ENCODE measurements around the gene IQCF5. TPM values are rescaled to one million over a fixed set of nuclear protein-coding genes. Genes with fewer than 3 reads are reported as not detected.

The IQCF5 gene
- total and polyA plus RNA-seq, 9 of the 15 experiments (the other 6 are each of a cell fraction or from before 2014, with no cell fraction given), result not detected

GRCh38 chr3:51887620-51888019, 12.2 kb upstream of the IQCF5 start:
- H2AFZ ChIP-seq (ENCODE audit: low read depth, low read length), result no peak overlapping the region

More at GRCh38 chr3:51887620-51888019, 12.2 kb upstream of the IQCF5 start:
- POLR2A ChIA-PET, result no interaction called here
- FAIRE-seq (no peak), ATAC-seq (no peak), DNase-seq (ENCODE audit: extremely low read depth in 1 of 4, low spot score in 3 of 4) (no peak)
- no peaks in the 10 kb centered on the region; a peak in 2 of 5 replicates for H3K27me3 ChIP-seq (ENCODE audit: control insufficient read depth in 2 of 2, insufficient read depth in 2 of 2, low read length in 2 of 2)
- intact Hi-C loops (cut with micrococcal nuclease) (no loop called here), in situ Hi-C loops (cut with MboI) (no loop called here)
- H3K9me3 ChIP-seq (replicated peaks; ENCODE audit: control insufficient read depth, insufficient read depth, low read depth, low read length), result no peaks in the 10 kb centered on the region
- H3K4me3 ChIP-seq, result no peak overlapping the region
- H4K20me1 ChIP-seq (replicated peaks; ENCODE audit: control insufficient read depth, insufficient read depth, low read length), result no peaks in the 10 kb centered on the region
- TF ChIP-seq ZNF165 (CRISPR knock-in tag; IDR thresholded peaks at IDR 0.05; ENCODE audit: borderline replicate concordance), result no peak
- no peak for TF ChIP-seq TCF7L2 (IDR thresholded peaks at IDR 0.05; ENCODE audit: low read depth, low read length)
- TF ChIP-seq CREB3L1 (IDR thresholded peaks at IDR 0.05; ENCODE audit: borderline replicate concordance, low read depth), result no peak
- TF ChIP-seq ZNF764 (CRISPR knock-in tag; IDR thresholded peaks at IDR 0.05; ENCODE audit: low read depth), result no peak
- TF ChIP-seq SMARCE1 (IDR thresholded peaks at IDR 0.05), result no peak
- TF ChIP-seq ETV6 (IDR thresholded peaks at IDR 0.05; ENCODE audit: borderline replicate concordance in 1 of 2, low read depth in 2 of 2, low read length in 1 of 2), result no peak
- TF ChIP-seq ETV6 (CRISPR knock-in tag; IDR thresholded peaks at IDR 0.05; ENCODE audit: borderline replicate concordance), result no peak
- TF ChIP-seq POLR3G (IDR thresholded peaks at IDR 0.05; ENCODE audit: extremely low read depth, insufficient read length, insufficient replicate concordance), result no peak
- TF ChIP-seq ZNF124 (CRISPR knock-in tag; IDR thresholded peaks at IDR 0.05), result no peak
- no peak for TF ChIP-seq ATF2 (CRISPR knock-in tag; IDR thresholded peaks at IDR 0.05)
- H3K36me3 ChIP-seq (ENCODE audit: control insufficient read depth, insufficient read depth, low read length), result no peaks in the 10 kb centered on the region
- CTCF ChIA-PET (ENCODE audit: low intra/inter-chr PET ratio), result no interaction called here
- no peaks in the 10 kb centered on the region for H3K9me1 ChIP-seq (ENCODE audit: control insufficient read depth, insufficient read depth, low read length)
- H3K9ac ChIP-seq (ENCODE audit: insufficient read depth in 1 of 2, low read depth in 2 of 2, low read length in 2 of 2), result no peak overlapping the region
- no peaks in the 10 kb centered on the region for H3K79me2 ChIP-seq (ENCODE audit: control insufficient read depth, insufficient read depth, low read length)
- 0% methylated on average over 2 of the region's 2 CpGs for WGBS (ENCODE audit: insufficient coverage, low coverage, missing lambda C conversion rate)
- H3K4me1 ChIP-seq (replicated peaks in 1 of 2; ENCODE audit: control insufficient read depth in 2 of 2, insufficient read depth in 2 of 2, low read length in 2 of 2), result no peaks in the 10 kb centered on the region; a peak in 1 of 5 replicates
- H3K27ac ChIP-seq (ENCODE audit: extremely low read depth, low read depth, low read length), result no peak overlapping the region
- H3K4me2 ChIP-seq (ENCODE audit: insufficient read depth, low read length), result no peak overlapping the region
- no TSS peak for BruUV-seq (replicated peaks)

Data from K562 (cell line).